HuH-7 (cell line): ENCODE results near the gene SMG6.

Source experiments
- DNase-seq: peaks from one replicate; pipeline ENCODE4 v3.0.0; 2011; ENCODE audit warnings: low spot score

Gene SMG6

DNA sequence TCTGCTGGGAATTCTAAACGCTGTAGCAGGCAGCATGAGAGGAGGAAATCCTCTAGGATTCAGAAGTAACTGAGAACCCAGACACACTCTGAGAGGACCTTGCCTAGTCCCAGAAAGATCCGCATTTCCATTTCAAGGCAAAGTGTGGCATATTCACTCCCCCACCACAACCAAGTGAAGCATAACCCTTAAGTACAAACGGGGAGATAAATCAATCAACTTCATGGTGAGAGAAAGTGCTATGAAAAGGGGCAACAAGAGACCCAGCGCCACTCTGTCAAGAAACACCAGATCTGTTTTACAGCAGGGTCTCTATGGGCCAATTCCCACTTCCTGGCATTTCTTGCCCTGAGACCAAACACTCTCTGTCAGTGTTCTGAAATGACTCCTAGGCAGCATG lies 68.3 kb downstream of the SMG6 start:
- no peak for DNase-seq

- no peak for DNase-seq
These were observed 70.1 kb downstream of the SMG6 start for GRCh38 chr17:2233441-2233947.

- no peak for DNase-seq
These were observed 71.3 kb downstream of the SMG6 start for GRCh38 chr17:2232244-2232638.

GRCh38 chr17:2230877-2231276 lies 72.7 kb downstream of the SMG6 start:
- DNase-seq, result no peak

DNA sequence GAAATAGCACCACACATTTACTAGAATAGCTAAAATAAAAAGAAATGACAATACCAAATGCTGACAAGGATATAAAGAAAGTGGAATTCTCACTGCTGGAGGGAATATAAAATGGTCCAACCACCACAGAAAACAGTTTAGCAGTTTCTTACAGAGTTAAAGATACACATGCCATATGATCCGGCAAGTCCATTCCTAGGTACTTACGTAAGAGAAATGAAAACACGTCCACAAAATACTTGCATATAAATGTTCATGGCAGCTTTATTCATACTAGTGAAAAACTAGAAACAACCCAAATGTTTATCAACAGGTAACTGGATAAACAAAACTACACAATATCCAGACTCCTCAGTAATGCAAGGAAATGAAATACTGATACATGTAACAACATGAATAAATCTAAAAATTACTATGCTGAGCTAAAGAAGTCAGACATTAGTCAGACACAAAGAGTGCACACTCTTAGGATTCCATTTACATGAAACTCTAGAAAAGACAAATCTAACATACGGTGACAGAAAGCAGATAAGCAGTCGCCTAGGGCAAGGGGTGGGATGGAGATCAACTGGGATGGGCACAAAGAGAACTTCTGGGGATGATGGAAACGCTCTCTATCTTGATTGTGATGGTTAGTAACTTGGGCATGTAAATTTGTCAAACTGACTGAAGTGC lies 76.4 kb downstream of the SMG6 start:
- DNase-seq, result no peak

- no peak for DNase-seq
These were observed 80.0 kb downstream of the SMG6 start for GRCh38 chr17:2223617-2223927.

GRCh38 chr17:2222901-2223616 lies 80.5 kb downstream of the SMG6 start:
- no peak for DNase-seq

DNA sequence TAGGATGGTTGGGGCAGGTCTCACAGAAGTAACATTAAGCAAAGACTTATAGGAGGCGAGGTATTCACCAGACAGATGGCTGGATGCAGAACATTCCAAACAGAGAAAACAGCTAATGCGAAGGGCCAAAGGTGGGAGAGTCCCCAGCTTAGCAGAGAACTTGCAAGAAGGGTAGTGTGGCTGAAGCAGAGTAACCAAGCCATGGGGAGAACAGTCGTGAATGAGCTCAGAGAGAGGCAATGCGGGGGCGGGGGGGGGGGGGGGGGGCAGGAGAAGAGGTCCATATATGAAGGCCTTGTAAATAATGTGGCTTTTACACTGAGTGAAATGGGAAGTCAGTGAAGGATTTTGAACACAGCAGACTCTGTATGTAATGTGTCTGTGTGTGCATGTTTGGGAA lies 81.3 kb downstream of the SMG6 start:
- no peak for DNase-seq

GRCh38 chr17:2218426-2218825 lies 85.2 kb downstream of the SMG6 start:
- DNase-seq, result no peak

GRCh38 chr17:2215616-2216364 lies 87.8 kb downstream of the SMG6 start:
- no peak for DNase-seq

DNA sequence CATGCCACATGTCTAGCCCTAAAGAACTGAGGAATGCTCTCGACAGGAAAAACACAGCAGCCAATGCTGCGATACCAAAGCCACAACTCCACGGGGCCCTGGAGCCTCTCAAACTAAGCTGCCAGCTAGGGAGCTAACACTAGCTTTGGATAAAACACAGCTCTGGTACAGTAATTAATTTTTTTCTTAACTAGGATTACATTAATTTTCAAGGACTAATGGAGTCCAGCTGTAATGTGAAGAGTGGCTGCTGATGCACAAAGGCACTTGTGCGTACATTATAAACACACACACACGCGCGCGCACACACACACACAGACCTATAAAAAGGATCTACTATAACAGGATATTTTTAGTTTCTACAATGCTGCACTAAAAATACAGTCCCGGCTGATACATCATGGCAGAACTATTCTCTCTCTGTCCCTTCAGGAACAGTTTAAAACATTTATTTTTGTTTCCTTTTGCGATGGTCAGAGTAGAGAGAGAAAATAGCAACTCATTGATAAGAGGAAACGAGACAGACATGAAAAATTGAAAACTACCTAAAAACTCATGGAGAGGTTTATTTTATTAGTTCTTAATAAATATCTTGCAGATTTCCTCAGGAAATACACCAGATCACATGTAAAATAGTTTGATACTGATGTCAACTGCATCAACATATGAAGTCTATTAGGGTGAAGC lies 88.5 kb downstream of the SMG6 start:
- no peak for DNase-seq

GRCh38 chr17:2214047-2214928 lies 89.3 kb downstream of the SMG6 start:
- peak; percentile 23 for DNase-seq

DNA sequence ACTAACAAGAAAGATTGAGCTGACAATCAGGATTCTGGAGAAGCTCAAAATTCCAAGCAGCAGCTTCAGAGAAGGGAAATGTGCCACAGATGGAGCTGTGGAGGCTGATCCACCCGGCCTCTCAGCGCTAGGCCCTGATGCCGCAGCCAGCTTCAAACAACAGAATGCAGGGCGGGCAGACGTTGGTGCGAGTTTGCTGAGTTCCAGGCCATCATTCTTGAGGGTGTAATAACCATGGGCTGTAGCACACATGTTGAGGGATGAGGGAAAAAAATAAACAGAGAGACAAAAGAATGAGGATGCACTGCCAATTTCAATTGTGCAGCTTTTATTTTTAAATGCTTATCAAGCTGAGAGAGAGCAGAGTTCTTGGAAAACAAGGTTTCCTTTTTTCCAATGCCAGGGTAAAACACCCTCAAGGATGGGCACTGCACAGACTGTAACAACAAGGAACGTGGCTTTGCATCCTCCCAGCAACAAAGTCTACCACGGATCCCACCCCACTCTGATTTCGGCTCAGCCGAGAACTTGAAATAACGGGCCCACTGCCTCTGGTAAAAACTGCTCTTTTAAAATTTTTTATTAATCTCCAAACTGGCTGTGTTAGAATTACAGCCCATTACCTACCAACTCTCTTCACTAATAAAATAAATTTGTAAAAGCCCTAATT lies 90.2 kb downstream of the SMG6 start:
- DNase-seq, result no peak

- no peak for DNase-seq
These were observed 91.1 kb downstream of the SMG6 start for GRCh38 chr17:2212400-2212981.

DNA sequence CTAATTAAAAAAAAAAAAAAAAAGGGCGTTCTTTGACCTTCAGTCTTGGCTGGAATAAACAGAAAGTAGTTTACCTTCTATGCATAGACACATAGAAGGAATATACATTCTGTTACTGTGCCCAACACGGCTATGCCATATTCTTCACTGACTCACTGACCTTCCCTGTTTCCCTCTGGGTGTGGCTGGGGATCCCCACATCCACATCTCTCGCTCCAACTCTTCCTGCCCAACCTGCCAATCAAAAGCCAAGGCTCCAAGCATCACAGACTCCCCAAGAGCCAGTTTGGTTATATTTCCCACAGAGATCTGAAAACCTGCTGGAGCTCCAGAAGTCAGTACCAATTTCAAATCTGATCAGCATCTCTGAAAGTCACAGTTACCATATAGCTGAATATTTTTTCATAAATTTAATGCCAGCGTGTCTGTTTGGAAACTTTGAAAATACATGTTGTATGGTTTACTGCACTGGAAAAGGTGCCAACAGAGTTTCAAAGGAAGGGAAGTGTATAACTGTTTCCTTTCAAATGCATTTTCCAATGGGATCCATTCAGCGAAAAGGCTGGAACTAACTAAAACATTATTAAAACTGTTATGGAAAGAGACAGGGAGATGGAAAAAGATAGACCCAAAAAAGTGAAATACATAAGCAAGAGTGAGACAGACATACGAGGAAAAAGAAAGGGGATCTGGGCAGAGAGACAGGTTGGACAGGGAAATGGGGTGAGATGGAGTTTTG lies 91.8 kb downstream of the SMG6 start:
- no peak for DNase-seq

DNA sequence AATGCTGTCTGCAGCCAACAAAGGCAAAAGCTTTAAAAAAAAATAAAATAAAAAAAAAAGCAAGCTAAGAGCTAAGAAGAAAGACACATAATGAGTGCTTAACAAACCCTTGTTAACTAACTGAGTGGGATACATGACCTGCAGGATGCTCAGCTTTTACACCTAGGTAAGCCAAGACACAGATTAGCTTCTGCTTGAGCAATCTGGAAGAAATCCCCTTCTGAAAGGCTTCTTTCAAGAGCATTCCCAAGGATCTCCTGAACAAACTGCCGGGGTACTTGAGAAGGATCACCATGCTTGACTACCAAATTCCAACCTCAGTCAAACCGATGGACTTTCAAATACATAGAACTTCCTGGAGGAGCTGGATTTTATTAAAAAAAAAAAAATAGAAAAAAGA lies 92.9 kb downstream of the SMG6 start:
- DNase-seq, result no peak

DNA sequence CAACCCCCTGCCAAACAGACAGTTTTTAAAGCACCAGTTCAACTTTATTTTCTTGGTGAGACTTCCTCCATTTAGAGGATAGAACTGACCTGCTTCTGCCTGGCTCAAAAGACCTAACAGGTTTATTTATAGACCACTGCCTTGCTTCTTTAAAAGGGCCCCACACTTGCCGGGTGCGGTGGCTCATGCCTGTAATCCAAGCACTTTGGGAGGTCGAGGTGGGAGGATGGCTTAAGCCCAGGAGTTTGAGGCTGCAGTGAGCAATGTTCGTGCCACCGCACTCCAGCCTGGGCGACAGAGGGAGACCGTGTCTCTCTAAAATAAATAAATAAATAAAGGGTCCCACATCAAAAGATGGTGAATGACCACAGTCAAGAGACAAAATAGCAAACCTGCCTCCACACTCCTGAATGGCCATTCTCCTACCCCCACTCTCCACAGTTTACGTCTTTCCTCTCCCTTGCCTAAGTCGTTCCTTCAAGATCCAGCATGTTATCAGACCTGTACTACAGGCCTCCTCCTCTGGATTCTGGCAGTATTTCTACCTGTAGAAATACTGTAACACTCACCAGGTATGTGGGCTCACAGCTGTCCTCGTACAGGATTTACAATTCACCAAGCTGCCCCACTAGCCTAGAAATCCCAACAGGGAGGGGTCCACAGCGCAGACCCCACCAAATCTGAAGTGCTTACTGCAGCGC lies 95.6 kb downstream of the SMG6 start:
- DNase-seq, result no peak

DNA sequence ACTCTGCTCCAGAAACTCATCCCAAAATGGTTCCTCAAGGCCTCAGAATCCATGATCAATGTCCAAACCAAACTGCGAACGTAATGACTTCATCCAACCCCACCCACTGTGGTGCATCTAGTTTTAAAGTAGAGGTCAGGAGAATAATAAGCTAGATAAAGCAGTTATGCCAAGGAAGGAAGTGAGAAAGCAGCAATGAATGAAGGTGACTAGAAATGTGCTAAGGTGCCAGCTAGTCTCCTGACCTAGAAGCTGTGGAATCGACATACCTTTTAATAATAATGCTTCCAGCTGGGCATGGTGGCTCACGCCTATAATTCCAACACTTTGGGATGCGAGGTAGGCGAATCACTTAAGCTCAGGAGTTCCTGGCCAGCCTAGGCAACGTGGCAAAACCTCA lies 99.2 kb downstream of the SMG6 start:
- DNase-seq, result no peak

GRCh38 chr17:2203818-2204217 lies 99.8 kb downstream of the SMG6 start:
- no peak for DNase-seq
